AG09319 (cell line): ENCODE results near the gene MED13.

Source experiments
- DNase-seq: peaks from one replicate; pipeline ENCODE4 v3.0.0-alpha.2; 2010; ENCODE audit warnings: low read depth; ENCODE audit errors: extremely low read depth
- TF ChIP-seq, protein P1 (sequence below): IDR thresholded peaks from 2 replicates; pipeline ENCODE4 v1.5.1; 2011; ENCODE audit warnings: low read depth, mild to moderate bottlenecking, inconsistent platforms, low read length, moderate library complexity

The MED13 gene

DNA sequence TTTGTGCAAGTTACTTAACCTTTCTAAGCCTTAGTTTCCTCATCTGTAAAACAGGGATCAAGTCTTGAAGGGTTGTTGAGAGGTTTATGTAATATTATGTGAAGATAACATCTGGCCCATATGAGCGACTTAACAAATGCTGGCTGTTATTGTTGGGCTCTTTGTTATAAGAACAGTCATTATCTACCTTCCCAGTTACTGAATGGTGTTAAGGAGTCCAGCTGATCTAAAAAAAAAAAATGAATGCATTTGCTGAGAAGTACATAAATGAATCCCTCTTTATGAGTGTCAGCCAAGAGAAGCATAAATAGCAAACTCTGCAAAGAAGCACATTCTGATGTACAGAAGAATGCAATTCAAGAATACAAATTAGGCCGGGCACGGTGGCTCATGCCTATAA, 24.3 kb upstream of the MED13 start:
- no peak for DNase-seq
- TF ChIP-seq, protein P1, sequence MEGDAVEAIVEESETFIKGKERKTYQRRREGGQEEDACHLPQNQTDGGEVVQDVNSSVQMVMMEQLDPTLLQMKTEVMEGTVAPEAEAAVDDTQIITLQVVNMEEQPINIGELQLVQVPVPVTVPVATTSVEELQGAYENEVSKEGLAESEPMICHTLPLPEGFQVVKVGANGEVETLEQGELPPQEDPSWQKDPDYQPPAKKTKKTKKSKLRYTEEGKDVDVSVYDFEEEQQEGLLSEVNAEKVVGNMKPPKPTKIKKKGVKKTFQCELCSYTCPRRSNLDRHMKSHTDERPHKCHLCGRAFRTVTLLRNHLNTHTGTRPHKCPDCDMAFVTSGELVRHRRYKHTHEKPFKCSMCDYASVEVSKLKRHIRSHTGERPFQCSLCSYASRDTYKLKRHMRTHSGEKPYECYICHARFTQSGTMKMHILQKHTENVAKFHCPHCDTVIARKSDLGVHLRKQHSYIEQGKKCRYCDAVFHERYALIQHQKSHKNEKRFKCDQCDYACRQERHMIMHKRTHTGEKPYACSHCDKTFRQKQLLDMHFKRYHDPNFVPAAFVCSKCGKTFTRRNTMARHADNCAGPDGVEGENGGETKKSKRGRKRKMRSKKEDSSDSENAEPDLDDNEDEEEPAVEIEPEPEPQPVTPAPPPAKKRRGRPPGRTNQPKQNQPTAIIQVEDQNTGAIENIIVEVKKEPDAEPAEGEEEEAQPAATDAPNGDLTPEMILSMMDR: no peak

DNA sequence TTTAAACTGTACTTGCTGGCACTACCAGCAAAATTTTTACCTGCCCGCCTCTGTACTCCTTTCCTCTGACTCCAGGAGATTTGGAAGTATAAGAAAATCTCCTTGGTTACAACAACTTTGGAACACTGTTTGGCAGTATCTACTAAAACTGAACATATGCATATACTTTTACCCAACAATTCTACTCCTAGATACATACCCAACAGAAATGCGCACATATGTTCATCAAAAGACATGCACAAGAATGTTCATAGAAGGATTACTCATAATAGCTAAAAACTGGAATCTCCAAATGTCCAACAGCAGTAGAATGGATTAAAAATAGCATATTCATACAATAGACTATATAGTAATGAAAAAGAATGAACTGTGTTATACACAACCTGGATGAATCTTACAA, 21.7 kb upstream of the MED13 start:
- TF ChIP-seq, protein P1: no peak
- DNase-seq: no peak

DNA sequence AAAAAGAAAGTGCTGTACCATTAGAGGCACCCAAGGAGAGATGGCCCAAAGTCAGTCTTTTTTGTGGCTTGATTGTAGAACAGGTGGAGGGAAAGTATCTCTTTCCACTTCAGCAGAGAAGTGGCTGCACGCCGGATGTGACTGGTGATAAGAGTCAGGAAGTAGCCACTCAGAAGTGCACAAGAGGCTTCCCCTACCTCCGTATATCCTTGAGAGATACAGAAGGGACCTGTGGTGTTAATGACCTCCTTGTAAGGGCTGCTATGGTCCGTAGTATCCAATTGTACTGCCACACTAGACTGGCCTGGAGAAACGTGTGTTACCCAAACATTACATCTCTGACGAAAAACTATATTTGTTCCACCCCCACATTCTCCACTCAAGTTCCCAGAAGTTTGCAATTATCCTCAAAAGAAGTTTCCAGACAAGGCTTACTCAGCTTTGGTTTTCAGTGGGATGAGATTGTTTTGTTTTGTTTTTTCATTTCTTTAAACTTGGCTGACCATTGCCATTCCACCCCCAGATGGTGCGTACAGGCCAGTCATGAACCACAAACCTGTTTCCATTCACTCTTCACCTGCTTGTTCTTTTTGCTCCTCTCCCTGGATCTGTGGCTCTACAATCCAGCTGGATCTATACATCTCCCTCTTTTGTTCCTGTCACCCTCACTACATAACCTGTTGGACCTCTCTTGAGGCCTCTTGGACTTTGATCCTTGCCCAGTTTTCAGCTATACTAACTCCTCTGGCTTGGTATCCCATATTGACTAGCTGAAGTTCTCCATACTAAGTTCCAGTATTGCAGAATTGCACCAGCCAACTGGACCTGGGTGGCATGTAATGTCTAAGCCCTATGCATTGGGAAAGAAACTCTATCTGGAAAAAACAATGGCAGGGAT, 20.7 kb upstream of the MED13 start:
- TF ChIP-seq, protein P1: no peak
- no peak for DNase-seq

DNA sequence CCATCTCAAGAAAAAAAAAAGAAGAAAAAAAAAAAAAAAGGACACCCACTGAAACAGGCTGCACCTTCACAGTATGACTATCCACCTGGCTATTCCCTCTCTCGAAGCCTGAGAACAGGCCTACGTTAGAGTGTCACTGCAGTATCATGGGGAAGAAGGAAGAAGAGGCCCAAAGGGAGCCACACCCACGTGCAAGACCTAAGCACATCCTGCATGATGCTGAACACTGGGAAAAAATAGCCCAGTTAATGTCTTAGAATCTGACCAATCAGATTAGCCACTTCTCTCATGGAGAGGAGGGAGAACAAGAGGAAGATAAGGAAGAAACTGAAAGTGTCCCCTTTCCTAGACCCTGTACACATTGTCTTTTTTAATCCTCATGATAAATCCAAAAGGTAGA, 19.5 kb upstream of the MED13 start:
- TF ChIP-seq, protein P1: no peak
- no peak for DNase-seq

DNA sequence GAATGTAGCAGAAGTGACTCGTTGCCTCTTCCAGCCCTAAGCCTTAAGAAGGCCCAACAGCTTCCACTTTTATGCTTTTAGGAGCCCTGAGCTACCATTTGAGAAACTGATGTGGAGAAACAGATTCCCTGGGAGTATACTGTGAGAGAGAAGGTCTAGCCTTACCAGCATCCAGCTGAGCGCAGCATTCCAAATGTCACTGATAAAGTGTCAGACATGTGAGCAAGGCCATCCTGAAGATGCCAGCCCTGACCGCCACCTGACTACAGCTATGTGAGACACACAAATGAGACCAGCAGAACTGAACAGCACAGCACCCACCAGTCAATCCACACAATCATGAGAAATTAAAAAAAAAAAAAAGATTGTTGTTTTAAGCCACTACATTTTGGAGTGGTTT, 18.6 kb upstream of the MED13 start:
- no peak for DNase-seq
- TF ChIP-seq, protein P1: no peak

DNA sequence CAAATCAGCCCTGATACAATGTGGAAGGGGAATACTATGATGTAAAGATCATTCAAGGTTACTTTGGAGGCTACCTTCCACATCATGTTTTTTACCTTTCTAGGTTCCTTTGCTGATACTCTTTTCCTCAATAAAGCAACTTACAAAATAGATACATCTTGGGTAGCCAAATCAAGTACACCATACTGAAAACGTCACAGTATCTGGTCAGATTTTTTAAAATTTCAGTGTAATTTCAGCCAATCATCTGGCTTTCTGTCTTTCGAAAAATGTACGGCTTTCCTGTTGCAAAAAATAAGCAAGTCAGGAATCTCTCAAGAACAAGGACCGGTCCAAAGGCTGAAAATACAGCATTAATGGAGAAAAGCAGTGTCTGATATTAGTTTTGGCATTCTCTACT, 15.6 kb upstream of the MED13 start:
- TF ChIP-seq, protein P1: no peak
- DNase-seq: no peak

DNA sequence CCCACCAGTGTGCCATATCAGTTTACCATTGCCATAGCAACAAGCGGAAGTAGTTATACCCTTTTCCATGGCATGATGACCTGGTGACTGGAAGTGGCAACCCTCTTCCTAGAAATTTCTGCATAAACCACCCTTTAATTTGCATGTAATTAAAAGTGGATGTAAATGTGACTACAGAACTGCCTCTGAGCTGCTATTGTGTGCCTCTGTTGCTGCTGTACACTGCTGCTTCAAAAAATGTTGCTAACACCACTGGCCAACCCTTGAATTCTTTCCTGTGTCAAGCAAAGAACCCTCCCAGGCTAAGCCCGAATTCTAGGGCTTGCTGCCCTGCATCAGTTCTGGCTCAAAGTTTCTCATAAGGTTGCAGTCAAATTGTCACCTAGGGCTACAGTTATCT, 12.9 kb upstream of the MED13 start:
- DNase-seq: no peak
- TF ChIP-seq, protein P1: no peak
